Hippocampal formation (tissue), 2 donors: Measurements from ENCODE around the gene BICRAL.
"Not testable (repeated sequence)": the region's sequence is repeated elsewhere in the genome, so short reads cannot be mapped to it uniquely, and the experiment has no call there.

Source experiments
- DNase-seq, 2 donors: peaks; one replicate each; lab custom pipeline; 2025; lab: John Stamatoyannopoulos, UW

The BICRAL gene

DNA sequence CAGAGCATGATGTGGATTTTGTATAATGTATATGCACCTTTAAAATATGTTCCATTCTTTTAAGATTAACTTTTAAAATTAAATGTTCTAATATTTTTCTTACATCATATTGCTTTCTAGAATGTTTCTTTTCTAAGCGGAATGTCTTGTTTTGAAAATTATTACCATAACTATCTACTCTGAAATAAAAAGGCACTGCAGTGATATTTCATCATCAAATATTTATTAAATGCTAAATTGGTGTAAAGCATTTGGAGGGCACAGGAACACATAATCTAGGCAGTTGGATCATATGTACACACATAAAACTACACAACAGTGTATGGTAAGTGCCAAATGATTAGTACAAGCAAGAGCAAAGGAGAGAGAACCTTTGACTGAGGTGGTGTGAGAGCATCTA is 13.8 kb downstream of the BICRAL start:
- no peak for DNase-seq

DNA sequence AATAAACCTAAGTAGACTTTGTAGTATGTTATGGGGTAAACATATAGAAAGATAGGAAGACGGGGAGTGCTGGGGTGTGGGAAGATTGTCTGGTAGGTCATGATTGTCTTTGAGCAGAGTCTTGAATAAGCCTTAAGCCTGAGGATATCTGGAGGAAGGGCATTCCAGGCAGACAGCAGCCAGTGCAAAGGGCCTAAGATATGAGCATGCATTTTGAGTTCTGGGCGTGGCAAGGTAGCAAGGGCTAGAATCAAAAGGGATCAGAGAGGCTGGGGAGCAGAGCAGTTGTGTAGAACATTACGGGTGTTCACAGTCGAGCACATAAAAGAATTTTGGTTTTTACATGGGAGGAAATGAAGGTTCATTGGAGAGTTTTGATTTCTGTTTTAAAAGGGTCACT is 14.3 kb downstream of the BICRAL start:
- no peak for DNase-seq

DNA sequence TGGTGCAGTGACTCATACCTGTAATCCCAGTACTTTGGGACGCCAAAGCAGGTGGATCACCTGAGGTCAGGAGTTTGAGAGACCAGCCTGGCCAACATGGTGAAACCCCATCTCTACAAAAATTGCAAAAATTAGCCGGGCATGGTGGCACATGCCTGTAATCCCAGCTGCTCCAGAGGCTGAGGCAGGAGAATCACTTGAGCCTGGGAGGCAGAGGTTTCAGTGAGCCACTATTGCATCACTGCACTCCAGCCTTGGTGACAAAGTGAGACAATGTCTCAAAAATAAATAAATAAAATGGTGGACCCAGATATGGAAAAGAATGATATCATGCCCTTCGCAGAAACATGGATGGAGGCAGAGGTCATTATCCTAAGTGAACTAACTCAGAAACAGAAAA is 15.8 kb downstream of the BICRAL start:
- DNase-seq = not testable (repeated sequence)

DNA sequence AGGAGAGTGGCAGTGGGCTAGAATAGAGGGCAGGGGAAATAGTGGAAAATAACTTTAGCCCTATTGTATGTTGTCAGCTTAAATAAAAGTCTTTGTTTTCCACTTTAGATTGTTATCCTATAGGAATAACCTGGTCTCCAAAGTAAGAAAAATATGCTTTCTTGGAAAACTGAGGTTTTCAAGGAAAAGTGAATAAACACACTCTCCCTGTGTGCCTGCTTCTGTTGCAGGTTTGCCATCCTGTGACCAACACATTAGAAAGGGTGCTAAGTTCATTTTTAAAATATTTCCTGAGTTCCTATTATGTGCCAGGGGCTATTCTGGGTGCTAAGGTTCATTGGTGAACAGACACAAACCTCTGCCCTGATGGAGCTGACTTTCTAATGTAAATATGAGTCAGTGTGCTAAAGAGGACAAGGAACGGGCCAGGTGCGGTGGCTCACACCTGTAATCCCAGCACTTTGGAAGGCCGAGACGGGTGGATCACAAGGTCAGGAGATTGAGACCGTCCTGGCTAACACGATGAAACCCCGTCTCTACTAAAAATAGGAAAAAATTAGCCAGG is 23.5 kb downstream of the BICRAL start:
- no peak for DNase-seq

DNA sequence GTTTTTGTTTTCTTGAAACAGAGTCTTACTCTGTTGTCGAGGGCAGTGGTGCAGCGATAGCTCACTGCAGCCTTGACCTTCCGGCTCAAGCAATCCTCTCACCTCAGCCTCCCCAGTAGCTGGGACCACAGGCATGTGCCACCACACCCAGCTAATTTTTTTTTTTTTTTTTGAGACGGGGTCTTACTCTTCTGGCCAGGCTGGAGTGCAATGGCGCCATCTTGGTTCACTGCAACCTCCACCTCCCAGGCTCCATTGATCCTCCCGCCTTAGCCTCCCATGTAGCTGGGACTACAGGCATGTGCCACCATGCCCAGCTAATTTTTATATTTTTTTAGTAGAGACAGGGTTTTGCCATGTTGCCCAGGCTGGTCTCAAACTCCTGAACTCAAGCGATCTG is 24.5 kb downstream of the BICRAL start:
- DNase-seq = not testable (repeated sequence)

DNA sequence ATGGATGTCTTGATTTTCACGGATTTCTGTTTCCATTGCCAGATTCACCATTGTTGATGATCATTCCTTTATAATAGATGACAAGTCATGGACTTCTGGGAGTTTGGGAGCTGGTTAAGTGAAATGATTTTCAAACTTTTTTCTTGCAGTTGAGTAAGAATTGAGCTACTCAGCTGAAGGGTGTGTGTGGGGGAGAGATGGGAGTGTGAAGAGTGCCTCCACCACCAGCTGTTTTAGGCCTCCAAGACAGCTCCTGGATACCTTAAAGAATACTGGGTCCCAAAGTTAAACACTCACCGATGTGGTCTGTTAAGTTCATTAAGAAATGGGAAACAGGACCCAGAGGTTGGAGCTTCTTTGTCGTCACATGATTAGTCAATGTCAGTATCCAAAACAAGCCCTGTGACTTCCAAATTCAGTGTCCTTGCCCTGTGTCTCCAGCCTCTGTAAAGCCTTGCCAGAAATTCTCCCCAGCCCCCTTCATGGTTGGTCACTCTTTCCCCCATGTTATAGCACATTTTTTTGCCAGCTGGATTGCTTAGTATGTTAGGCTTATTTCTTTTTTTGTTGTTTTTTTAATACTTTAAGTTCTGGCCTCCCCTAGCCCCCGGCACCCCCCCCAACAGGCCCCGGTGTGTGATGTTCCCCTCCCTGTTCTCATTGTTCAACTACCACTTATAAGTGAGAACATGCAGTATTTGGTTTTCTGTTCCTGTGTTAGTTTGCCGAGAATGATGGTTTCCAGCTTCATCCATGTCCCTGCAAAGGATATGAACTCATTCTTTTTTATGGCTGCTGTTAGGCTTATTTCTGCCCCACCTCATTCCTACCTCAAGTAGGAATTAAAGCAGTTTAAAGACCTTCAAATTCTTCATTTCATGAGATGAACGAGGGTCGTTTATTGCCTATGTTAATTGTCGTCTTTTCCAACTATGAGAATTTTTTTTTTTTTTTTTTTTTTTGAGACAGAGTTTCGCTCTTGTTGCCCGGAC is 26.9 kb downstream of the BICRAL start:
- DNase-seq = no peak

DNA sequence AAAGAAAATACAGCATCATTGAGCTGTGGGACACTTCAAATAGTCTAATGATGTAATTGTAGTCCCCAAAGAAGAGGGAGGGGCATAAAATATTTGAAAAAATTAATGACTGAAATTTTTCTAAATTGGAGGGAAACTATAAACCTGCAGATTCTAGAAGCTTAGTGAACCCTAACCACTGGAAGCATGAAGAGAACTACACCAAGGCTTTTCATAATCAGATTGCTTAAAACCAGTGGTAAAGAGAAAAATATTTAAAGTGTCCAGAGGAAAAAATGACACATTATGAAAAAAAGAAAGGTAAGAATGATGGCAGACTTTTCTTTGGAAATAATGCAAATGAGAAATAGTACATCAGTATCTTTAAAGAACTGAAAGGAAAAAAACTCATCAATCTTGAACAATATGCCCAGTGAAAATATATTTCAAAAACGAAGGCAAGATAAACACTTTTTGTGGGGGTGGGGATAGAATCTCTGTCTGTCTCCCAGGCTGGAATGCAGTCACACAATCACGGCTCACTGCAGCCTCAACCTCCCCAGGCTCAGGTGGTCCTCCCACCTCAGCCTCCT is 31.3 kb downstream of the BICRAL start:
- DNase-seq = no peak

DNA sequence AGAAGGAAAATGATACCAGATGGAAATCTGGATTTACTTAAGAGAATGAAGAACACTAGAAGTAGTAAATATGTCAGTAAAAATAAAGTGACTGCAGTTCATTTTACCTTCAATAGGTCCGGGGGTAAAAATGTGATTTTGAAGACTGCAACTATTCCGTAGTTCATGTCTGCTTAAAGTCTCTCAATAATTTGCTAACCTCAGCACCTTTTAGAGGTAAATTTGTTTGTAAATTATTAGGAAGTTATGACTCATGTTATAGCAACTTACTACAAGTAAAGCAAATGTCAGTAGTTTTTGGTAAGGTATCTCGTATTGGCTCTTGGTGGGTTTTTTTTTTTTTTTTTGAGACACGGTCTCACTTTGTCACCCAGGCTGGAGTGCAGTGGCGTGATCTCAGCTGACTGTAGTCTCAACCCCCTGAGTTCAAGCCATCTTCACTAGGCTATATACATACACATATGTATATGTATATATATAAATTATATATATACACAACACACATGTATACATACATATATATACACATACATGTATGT is 32.1 kb downstream of the BICRAL start:
- DNase-seq = no peak

DNA sequence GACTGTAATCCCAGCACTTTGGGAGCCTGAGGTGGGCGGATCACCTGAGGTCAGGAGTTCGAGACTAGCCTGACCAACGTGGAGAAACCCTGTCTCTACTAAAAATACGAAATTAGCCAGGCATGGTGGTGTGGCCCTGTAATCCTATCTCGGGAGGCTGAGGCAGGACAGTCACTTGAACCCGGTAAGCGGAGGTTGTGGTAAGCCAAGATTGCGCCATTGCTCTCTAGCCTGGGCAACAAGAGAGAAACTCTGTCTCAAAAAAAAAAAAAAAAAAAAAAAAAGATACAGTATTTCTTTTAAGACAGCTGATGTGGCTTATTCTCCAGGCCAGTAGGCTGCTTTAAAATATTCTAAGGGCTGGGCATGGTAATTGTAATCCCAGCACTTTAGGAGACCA is 33.9 kb downstream of the BICRAL start:
- DNase-seq = not testable (repeated sequence)

DNA sequence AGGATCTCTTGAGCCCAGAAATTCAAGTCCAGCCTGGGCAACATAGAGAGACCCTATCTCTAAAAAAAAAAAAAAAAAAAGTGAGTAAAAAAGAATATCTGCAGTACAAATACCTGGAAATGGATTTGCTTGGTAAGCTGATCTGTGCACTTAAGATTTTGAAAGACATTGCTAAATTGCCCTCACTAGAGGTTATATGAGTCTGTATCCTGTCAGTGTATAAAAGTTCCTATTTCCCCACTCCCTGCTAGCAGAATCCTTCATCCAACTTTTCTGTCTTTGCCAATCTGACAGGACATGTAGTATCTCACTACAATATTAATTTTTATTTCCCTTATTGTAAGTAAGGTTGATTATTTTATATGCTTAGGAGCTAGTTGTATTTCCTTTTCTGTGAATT is 36.1 kb downstream of the BICRAL start:
- no peak for DNase-seq

DNA sequence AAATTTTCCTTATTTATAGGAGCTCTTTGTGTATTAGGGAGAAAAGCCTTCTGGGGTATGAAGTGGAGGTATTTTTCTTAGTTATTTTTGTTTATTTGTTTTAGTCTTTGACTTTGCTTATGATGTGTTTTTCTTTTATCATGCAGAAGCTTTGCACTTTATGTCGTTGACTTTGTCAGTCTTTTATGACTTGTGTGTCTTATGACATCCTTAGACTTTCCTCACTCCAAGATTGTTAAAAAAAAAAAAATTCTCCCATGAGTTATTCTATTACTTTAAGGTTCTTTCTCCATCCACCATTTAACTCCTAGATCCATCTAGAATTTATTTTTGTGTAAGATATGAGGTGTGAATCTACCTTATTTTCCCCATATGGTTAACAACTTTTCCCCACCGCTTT is 36.6 kb downstream of the BICRAL start:
- no peak for DNase-seq

DNA sequence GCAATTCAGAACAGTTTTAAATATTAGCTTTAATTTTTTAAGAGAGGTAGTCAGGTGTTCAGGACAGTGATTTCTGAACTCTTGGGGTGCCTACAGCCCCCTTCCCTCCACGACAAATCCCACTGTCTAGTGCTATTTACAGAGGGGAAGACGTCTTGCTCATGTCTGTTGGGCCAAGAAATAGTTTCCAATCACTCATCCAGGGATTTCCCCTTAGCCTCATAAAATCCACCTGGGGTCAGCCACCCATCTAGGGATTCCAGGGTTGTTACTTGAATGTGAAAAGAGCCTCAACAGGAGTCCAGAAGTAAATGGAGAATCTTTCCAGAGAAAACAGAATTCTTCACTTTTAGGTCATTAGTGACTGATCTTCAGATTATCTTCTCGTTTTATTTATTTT is 37.0 kb downstream of the BICRAL start:
- DNase-seq = no peak

DNA sequence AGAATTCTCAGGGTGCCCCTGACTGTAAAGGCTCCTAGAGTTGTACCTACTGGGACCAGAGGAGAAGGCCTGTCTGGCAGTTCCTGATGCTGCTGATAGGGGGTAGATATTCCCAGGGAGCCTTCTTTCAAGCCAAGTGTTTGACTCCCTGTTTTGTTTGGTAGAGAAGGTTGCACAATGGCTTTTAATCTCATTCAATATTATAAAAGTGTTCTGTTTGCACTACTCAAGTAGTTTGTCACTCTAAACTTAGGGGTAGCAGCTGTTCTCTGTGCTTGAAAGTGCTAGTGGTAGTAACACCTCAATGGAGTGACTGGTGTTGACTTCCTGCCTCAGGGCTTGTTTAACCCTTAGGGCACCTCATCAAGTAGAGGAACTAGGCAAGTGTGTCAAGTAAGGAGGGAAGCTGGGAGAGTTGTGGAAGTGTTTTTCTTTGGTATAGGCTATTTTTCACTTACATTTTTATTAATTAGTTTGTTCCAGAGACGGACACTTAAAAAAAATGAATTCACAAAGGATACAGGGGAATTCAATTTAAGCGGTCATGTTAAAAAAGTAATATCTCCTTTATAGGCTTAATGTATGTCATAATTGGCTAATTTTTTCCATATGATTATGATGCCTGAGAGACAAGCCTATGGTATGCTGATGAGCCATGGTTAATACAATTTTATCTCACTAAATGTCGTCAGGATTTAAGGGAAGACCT is 38.1 kb downstream of the BICRAL start:
- no peak for DNase-seq

DNA sequence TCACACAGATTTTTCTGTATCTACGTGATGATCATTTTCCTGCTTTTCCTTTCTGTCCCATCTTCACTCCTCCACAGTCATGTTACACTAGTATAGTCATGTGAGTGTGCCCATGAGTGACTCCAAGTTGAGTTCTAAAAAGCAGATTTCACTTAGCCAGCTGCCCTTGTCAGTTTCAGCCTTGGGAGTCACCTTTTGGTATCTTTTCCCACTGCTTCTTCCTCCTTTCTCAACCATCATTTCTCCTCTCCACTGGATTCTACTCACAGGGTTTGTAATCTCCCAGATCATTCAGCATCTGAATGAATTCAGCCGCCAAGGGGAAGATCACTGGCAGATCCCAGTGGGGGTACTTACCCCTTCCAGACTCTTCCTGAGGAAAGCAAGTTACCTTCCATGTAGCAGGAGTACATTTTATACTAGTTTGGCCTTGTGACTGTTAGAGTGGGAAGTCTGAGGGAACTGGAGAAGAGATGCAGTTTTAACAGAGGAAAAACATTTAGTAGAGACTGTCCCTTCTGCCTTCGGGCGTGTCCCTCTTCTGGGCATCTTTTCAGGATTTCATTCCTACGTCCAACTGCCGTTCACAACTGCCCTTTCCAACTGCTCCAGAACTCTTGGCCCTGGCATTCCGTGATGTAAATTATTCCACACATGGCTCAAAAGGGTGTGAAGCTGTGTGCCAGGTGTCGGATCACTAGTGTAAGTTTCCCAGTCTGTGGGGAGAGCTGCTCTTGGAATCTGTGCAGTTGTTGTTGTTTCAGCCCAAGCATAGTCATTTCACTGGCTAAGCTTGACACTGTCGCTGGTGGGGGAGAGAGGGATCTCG is 38.9 kb downstream of the BICRAL start:
- peak; percentile 10 to 16 for DNase-seq

DNA sequence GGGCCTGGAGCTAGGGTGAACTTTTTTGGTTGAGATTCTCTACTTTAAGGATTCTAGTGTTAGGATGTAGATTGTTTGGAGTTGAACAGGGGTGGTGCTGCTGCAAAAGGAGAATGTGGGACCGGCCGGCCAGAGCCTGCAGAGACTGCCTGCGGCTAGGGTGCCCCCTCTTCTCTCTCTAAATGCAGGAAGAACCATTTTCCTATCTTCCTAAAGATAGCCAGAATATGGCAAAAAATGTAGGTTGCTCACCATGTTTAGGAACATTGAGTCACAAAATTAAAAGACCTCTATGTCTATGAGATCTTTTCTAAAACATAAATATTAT is 39.5 kb downstream of the BICRAL start:
- no peak for DNase-seq

DNA sequence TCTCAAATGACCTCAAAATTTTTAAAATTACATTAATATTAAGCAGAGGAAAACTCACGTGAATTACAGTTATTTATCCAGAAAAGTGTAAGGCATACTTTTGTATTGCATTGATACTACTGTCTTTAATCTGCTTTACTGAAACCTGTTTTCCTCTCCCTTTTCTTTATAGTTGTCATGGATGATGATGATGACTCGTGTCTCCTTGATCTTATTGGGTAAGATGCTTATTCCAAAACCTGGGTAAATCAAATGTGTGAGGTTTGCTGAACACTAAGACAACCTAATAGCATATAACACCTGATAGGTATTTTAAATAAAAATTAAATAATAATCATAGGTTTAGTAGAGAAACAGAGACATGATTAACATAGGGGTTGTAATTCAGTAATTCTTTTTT is 40.0 kb downstream of the BICRAL start:
- no peak for DNase-seq

DNA sequence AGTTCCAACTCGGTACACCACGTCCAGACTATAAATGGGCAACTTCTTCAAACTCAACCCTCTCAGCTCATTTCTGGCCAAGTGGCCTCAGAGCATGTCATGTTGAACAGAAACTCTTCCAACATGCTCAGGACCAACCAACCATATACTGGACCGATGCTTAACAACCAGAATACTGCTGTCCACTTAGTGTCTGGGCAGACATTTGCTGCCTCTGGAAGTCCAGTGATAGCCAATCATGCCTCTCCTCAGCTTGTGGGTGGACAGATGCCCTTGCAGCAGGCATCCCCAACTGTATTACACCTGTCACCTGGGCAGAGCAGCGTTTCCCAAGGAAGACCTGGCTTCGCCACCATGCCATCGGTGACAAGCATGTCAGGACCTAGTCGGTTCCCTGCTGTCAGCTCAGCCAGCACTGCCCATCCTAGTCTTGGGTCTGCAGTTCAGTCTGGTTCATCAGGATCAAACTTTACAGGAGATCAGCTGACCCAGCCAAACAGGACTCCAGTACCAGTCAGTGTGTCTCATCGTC is 47.8 kb downstream of the BICRAL start:
- no peak for DNase-seq

DNA sequence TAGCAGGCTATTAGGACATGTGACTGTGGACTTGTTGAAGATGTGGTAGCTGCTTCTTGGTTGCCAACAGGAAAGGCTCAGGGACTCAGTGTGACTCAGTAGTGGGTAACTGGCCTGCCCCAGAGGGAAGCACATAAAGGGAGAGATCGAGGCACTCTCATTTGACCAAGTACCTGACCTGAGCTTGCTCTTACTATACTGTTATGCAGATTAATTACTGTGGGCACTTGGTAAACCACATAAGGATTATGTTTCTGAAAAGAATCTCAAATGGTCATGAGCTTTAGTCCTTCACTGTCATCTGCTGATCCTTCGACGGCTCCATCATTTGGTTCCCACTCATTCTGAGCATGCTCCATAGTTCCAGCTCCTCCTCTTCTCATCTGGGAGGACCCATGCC is 49.4 kb downstream of the BICRAL start:
- no peak for DNase-seq

DNA sequence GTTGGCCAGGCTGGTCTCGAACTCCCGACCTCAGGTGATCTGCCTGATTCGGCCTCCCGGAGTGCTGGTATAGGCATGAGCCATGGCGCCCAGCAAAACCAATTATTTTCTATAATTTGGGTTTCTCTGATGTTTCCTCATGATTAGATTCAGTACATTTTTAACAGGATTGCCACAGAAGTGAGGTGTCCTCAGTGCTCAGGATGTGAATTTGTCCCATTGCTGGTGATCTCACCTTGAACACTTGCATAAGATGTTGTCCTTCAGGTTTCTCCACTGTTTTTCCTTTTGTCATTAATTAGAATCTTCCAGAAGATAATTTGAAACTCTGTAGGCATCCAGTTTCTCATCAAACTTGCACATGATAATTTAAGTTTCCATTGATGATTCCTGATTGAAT is 52.2 kb downstream of the BICRAL start:
- DNase-seq = no peak

DNA sequence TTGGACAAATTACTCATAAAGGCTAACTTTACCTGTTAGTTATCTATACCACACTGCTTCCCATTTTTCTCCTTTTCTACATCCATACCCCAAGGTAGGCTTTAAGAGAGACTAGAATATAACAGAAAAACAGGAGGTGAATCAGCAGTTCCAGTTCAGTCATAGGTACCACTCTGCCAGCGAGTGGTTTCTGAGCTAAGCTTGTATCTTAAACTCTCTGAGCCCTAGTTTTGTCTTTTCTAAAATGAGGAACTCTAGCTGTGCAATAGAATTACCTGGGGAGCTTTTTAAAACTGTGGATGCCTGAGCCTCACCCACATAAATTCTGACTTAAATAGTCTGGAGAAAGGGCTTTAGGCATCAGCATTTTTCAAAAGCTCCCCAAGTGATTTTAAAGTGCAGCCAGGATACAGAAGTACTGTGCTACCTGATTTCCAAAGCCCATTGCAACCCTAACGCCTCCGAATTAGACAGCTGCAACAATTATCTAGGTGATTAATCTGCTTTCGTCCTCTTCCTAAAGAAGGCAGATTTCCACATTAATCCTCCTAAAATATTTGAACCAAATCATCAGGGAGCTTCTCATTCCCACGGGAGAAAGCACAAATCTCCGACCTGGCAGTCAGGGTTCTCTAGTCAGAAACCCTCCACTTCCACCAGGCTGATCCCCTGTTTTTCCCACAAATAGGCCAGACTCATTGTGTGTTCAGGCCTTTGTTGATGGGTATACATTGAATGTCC is 60.2 kb downstream of the BICRAL start:
- no peak for DNase-seq

DNA sequence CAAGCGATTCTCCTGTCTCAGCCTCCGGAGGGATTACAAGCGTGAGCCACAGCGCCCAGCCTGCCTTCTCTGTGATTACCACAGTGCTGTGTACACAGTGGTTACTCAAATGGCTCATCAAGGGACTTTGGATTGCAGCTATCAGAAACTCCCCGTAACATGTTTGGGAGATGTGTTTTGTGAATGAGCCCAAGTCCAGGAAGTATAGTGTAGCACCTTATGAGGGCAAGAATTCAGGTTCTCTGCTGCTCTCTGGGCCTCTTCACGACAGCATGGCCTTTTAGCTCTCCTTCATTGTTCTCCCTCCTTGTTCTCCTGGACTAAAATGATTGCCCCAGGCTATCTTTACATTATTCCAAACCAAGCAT is 63.5 kb downstream of the BICRAL start:
- DNase-seq = no peak
